ENCODE results near the gene GLIS2.

- no peak for TF ChIP-seq CTCF (IDR thresholded peaks at IDR 0.05; ENCODE audit: insufficient read depth, low read length)
- 0 out of 2 replicates have a peak, but pooled peaks have one; percentile 1 for TF ChIP-seq POLR2AphosphoS5 (IDR thresholded peaks at IDR 0.05; ENCODE audit: low read depth)
- TF ChIP-seq REST (IDR thresholded peaks at IDR 0.05; ENCODE audit: insufficient replicate concordance, low read depth): no peak
Observed at GRCh38 chr16:4381072-4381934, 65.4 kb downstream of the GLIS2 start.

Measured in HL-60 (cell line).